Measurements from ENCODE around the gene IL3RA. TPM values are rescaled to one million over a fixed set of nuclear protein-coding genes. Genes with fewer than 3 reads are reported as not detected.

The IL3RA gene
- total and polyA plus RNA-seq, 2 experiments from 2014 or later = 0.86 TPM; not detected in 1

DNA sequence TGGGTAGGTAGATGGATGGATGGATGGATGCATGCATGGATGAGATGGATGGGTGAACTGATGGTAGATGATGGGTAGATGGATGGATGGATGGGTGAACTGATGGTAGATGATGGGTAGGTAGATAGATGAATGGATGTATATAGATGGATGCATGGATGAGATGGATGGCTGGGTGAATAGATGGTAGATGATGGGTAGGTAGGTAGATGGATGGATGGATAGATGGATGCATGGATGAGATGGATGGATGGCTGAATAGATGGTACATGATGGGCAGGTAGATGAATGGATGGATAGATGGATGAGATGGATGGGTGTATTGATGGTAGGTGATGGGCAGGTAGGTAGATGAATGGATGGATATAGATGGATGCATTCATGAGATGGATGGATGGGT, 70.5 kb downstream of the IL3RA start (continued):
- TF ChIP-seq, protein P1, sequence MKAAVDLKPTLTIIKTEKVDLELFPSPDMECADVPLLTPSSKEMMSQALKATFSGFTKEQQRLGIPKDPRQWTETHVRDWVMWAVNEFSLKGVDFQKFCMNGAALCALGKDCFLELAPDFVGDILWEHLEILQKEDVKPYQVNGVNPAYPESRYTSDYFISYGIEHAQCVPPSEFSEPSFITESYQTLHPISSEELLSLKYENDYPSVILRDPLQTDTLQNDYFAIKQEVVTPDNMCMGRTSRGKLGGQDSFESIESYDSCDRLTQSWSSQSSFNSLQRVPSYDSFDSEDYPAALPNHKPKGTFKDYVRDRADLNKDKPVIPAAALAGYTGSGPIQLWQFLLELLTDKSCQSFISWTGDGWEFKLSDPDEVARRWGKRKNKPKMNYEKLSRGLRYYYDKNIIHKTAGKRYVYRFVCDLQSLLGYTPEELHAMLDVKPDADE (IDR thresholded peaks at IDR 0.05) = no peak
- TF ChIP-seq, protein P2, sequence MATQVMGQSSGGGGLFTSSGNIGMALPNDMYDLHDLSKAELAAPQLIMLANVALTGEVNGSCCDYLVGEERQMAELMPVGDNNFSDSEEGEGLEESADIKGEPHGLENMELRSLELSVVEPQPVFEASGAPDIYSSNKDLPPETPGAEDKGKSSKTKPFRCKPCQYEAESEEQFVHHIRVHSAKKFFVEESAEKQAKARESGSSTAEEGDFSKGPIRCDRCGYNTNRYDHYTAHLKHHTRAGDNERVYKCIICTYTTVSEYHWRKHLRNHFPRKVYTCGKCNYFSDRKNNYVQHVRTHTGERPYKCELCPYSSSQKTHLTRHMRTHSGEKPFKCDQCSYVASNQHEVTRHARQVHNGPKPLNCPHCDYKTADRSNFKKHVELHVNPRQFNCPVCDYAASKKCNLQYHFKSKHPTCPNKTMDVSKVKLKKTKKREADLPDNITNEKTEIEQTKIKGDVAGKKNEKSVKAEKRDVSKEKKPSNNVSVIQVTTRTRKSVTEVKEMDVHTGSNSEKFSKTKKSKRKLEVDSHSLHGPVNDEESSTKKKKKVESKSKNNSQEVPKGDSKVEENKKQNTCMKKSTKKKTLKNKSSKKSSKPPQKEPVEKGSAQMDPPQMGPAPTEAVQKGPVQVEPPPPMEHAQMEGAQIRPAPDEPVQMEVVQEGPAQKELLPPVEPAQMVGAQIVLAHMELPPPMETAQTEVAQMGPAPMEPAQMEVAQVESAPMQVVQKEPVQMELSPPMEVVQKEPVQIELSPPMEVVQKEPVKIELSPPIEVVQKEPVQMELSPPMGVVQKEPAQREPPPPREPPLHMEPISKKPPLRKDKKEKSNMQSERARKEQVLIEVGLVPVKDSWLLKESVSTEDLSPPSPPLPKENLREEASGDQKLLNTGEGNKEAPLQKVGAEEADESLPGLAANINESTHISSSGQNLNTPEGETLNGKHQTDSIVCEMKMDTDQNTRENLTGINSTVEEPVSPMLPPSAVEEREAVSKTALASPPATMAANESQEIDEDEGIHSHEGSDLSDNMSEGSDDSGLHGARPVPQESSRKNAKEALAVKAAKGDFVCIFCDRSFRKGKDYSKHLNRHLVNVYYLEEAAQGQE (IDR thresholded peaks at IDR 0.05; ENCODE audit: unreplicated experiment) = no peak

DNA sequence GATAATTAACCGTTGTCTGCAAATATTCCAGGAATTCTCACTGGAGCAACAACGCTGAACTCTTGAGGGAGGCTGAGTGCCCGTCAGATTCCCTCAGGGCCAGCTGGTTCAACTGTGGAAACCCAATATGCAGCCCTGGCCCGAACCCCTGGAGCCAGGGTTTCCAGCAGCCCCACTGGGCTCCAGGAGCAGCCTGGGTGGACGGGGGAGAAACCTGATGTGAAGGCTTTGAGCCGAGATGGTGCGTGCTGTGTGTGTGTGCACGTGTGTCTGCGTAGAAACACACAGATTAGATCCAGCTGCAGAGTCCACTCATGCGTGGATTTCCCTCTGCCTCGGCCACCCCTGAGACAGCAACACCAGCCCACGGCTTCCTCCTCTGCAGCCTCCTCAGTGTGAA, 74.7 kb downstream of the IL3RA start:
- H3K36me3 ChIP-seq (ENCODE audit: insufficient read depth) = peaks cover 18% of the 10 kb centered on the region
- peaks cover 10% of the 10 kb centered on the region for H3F3A ChIP-seq (replicated peaks; ENCODE audit: low read depth)
- H3K9me2 ChIP-seq (ENCODE audit: insufficient read depth) = 0 out of 2 replicates have a peak, but pooled peaks cover 9% of the 10 kb centered on the region
- Mint-ChIP-seq H3K9me3 (no peaks in the 10 kb centered on the region), H3K4me3 (no peak overlapping the region), H3K4me1 (no peaks in the 10 kb centered on the region), H3K36me3 (ENCODE audit: low read depth) (peaks cover 44% of the 10 kb centered on the region), H3K27me3 (ENCODE audit: insufficient read depth, low read depth, poor library complexity) (peaks cover 4% of the 10 kb centered on the region), H3K27ac (no peak overlapping the region)
- DNase-seq (ENCODE audit: low spot score) = no peak
- no peak overlapping the region for H3K4me2 ChIP-seq
- no peaks in the 10 kb centered on the region for H3K27me3 ChIP-seq (ENCODE audit: insufficient read depth)
- no peak for ATAC-seq
- H2AFZ ChIP-seq = no peak overlapping the region
- H3K4me1 ChIP-seq (ENCODE audit: insufficient read depth) = no peaks in the 10 kb centered on the region
- H3K4me3 ChIP-seq = no peak overlapping the region
- no peaks in the 10 kb centered on the region for H4K20me1 ChIP-seq (replicated peaks; ENCODE audit: insufficient read depth)
- no peak overlapping the region for H3K27ac ChIP-seq (ENCODE audit: low read depth)
- no peaks in the 10 kb centered on the region for H3K79me2 ChIP-seq (replicated peaks; ENCODE audit: insufficient read depth)
- TF ChIP-seq, protein P2 (IDR thresholded peaks at IDR 0.05; ENCODE audit: unreplicated experiment) = no peak
- TF ChIP-seq EZH2 (IDR thresholded peaks at IDR 0.05; ENCODE audit: low read depth, unreplicated experiment) = no peak
- TF ChIP-seq, protein P1 (IDR thresholded peaks at IDR 0.05) = no peak
- TF ChIP-seq CREB1 (CRISPR knock-in tag; IDR thresholded peaks at IDR 0.05; ENCODE audit: low read depth) = no peak
- TF ChIP-seq STAT1 (IDR thresholded peaks at IDR 0.05; ENCODE audit: unreplicated experiment) = no peak
- TF ChIP-seq, protein P3, sequence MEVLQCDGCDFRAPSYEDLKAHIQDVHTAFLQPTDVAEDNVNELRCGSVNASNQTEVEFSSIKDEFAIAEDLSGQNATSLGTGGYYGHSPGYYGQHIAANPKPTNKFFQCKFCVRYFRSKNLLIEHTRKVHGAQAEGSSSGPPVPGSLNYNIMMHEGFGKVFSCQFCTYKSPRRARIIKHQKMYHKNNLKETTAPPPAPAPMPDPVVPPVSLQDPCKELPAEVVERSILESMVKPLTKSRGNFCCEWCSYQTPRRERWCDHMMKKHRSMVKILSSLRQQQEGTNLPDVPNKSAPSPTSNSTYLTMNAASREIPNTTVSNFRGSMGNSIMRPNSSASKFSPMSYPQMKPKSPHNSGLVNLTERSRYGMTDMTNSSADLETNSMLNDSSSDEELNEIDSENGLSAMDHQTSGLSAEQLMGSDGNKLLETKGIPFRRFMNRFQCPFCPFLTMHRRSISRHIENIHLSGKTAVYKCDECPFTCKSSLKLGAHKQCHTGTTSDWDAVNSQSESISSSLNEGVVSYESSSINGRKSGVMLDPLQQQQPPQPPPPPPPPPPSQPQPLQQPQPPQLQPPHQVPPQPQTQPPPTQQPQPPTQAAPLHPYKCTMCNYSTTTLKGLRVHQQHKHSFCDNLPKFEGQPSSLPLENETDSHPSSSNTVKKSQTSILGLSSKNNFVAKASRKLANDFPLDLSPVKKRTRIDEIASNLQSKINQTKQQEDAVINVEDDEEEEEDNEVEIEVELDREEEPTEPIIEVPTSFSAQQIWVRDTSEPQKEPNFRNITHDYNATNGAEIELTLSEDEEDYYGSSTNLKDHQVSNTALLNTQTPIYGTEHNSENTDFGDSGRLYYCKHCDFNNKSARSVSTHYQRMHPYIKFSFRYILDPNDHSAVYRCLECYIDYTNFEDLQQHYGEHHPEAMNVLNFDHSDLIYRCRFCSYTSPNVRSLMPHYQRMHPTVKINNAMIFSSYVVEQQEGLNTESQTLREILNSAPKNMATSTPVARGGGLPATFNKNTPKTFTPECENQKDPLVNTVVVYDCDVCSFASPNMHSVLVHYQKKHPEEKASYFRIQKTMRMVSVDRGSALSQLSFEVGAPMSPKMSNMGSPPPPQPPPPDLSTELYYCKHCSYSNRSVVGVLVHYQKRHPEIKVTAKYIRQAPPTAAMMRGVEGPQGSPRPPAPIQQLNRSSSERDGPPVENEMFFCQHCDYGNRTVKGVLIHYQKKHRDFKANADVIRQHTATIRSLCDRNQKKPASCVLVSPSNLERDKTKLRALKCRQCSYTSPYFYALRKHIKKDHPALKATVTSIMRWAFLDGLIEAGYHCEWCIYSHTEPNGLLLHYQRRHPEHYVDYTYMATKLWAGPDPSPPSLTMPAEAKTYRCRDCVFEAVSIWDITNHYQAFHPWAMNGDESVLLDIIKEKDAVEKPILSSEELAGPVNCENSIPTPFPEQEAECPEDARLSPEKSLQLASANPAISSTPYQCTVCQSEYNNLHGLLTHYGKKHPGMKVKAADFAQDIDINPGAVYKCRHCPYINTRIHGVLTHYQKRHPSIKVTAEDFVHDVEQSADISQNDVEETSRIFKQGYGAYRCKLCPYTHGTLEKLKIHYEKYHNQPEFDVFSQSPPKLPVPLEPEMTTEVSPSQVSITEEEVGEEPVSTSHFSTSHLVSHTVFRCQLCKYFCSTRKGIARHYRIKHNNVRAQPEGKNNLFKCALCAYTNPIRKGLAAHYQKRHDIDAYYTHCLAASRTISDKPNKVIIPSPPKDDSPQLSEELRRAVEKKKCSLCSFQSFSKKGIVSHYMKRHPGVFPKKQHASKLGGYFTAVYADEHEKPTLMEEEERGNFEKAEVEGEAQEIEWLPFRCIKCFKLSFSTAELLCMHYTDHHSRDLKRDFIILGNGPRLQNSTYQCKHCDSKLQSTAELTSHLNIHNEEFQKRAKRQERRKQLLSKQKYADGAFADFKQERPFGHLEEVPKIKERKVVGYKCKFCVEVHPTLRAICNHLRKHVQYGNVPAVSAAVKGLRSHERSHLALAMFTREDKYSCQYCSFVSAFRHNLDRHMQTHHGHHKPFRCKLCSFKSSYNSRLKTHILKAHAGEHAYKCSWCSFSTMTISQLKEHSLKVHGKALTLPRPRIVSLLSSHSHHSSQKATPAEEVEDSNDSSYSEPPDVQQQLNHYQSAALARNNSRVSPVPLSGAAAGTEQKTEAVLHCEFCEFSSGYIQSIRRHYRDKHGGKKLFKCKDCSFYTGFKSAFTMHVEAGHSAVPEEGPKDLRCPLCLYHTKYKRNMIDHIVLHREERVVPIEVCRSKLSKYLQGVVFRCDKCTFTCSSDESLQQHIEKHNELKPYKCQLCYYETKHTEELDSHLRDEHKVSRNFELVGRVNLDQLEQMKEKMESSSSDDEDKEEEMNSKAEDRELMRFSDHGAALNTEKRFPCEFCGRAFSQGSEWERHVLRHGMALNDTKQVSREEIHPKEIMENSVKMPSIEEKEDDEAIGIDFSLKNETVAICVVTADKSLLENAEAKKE (CRISPR knock-in tag; IDR thresholded peaks at IDR 0.05) = no peak
- TF ChIP-seq POLR2AphosphoS5 (IDR thresholded peaks at IDR 0.05; ENCODE audit: low read depth) = no peak
- no peak for TF ChIP-seq ZNF114 (CRISPR knock-in tag; IDR thresholded peaks at IDR 0.05)
- TF ChIP-seq EZH2phosphoT487 (IDR thresholded peaks at IDR 0.05; ENCODE audit: unreplicated experiment) = no peak
